K562 treated with DMSO at 1 percent for 48 hours (cell line): ENCODE data around the gene MBD3. TPM values are rescaled to one million over a fixed set of nuclear protein-coding genes. Genes with fewer than 3 reads are reported as not detected.

ENCODE experiments used
- total RNA-seq: library from RNA; unstranded; fragments of 300-600 nt; gene quantifications from 2 replicates; pipeline ENCODE4 v1.2.3, GENCODE V29; 2022; ENCODE audit warnings: low replicate concordance; ENCODE audit errors: extremely low read depth

The MBD3 gene, protein sequence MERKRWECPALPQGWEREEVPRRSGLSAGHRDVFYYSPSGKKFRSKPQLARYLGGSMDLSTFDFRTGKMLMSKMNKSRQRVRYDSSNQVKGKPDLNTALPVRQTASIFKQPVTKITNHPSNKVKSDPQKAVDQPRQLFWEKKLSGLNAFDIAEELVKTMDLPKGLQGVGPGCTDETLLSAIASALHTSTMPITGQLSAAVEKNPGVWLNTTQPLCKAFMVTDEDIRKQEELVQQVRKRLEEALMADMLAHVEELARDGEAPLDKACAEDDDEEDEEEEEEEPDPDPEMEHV
- 422 TPM in 1 of 2 replicates, not detected in the other for total RNA-seq

DNA sequence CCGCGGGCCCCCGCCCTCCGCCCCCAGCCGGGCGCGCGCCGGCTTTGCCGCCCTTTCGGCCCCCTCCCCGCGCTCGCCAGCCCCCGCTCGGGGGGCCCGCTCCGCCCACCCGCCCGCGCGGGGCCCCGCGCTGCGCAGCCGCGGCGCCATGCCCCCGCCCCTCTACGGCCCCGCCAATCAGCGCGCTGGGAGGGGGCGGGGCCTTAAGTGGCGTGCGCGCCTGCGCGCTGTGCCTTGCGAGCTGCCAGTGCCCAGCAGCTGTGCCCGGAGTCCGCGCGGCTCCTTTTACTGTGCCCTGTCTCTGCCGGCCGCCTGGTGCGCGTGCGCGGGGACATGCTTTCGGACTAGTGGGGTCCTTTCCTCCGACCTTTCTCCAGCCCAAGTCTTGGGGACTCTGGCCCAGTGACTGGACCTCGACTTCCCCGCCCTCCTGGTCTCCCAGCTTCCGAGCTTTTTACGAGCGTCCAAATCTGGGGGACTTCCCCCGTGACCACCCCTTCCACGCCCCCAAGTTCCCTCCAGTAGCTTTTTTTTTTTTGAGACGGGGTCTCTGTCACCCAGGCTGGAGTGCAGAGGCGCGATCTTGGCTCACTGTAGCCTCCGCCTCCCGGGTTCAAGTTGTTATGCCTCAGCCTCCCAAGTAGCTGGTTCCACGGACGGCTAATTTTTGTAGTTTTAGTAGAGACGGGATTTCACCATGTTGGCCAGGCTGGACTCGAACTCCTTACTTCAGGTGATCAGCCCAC, at the start of gene MBD3:
TSS of gene MBD3 (minus strand) at position 111 of the 746 bp plus-strand sequence. CDS start 234 bp downstream, outside the sequence.

DNA sequence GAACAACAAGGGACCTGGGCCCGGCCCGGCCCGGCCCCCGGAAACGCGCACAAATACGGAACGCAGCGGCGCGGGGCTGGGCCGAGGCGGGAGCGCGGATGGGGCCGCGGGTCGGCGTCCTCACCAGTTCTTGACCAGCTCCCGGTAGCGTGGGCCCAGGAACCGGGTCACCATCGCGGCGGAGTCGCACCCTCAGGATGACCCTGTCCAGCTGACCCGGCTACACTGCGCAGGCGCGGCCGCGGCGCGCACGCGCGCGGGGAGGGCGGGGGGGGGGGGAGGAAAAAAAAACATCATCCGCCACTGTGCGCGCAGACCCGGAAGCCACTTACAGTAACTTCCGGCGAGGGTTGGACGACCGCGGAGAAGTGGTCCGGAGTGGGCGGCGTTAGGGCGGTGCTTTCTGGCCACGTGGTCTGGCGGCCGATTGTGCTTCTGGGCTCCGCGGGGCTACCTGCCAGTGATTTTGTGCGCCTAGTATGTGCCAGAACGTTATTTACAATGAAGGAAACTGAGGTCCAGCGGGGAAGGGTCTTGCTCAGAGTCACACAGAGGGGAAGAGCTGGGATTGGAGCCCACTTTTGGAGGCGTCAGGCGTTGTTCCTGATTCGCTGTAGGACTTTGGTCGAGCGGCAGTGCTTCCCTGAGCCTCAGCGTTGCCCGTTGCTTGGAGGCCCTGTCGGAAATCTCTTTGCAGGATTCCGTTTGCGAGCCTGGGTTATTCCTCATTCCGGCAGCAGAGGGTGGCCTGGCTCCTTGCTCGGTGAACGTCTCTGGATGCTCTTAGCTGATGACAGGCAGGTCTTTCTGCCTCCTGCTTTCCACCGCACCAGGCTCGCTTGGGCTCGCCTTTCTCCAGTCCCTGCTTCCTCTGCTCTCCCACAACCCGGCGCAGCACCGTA, 12.8 kb upstream of the MBD3 start, which contains the start of gene UQCR11:
TSS of gene UQCR11 (minus strand) at position 227 of the 902 bp plus-strand sequence. CDS start at position 174, 53 bp downstream.

DNA sequence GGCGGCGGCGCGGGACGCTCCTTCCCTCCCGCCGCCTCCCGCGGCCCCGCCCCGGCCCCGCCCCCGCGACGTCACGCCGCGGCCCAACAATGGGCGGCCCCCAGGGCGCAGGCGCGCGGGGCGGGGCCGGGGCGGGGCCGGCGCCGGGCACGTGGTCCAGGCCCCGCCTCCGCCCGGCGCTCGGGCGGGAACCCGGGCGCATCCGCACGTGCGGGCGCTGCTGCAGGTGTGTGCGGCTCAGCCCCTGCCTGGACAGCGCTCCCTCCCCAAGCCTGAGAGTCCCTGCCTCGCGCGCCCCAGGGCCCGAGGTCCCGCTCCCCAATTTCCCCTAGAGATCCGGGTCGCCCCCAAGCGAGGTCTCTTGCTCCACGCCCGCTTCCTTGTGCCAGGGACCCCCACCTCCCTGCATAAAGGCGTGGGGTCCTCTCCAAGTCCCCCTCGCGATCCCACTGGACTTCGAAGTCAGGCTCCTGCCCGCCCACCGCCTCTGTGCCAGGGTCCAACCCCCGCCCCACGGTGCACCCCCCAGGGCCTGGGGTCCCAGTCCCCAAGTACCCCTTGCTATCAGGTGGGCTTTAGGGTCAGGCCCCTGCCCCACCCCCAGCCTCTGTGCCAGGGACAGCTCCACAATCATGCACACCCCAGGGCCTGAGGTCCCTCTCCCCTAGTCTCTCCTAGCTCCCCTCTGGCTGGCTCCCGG, 24.2 kb downstream of the MBD3 start, which contains the start of gene MEX3D:
TSS of gene MEX3D (minus strand) at position 6 of the 700 bp plus-strand sequence. CDS start 267 bp downstream, outside the sequence.

Other genes with a start within 250 kb of the MBD3 start
- gene NDUFS7, start 209.0 kb downstream of the MBD3 start, total RNA-seq: not detected in 2 replicates
- not detected in 2 replicates for gene GAMT, start 191.3 kb downstream of the MBD3 start, total RNA-seq
- gene DAZAP1, start 185.3 kb downstream of the MBD3 start, total RNA-seq: not detected in 2 replicates
- gene RPS15, start 154.5 kb downstream of the MBD3 start, total RNA-seq: 3,927 TPM in 1 of 2 replicates, not detected in the other
- gene APC2, start 142.7 kb downstream of the MBD3 start, total RNA-seq: not detected in 2 replicates
- not detected in 2 replicates for gene C19orf25, start 113.7 kb downstream of the MBD3 start, total RNA-seq
- not detected in 2 replicates for gene PCSK4, start 102.5 kb downstream of the MBD3 start, total RNA-seq
- not detected in 2 replicates for gene REEP6, start 101.7 kb downstream of the MBD3 start, total RNA-seq
- not detected in 2 replicates for gene ADAMTSL5, start 79.8 kb downstream of the MBD3 start, total RNA-seq
- not detected in 2 replicates for gene PLK5, start 68.8 kb downstream of the MBD3 start, total RNA-seq
- not detected in 2 replicates for gene MEX3D, start 24.5 kb downstream of the MBD3 start, total RNA-seq
- not detected in 2 replicates for gene UQCR11, start 12.6 kb upstream of the MBD3 start, total RNA-seq
- 141 TPM in 1 of 2 replicates, not detected in the other for gene TCF3, start 59.8 kb upstream of the MBD3 start, total RNA-seq
- gene ONECUT3, start 160.6 kb upstream of the MBD3 start, total RNA-seq: not detected in 2 replicates
- gene ATP8B3, start 219.4 kb upstream of the MBD3 start, total RNA-seq: not detected in 2 replicates